Stimulated activated CD4-positive, alpha-beta T cell treated with anti-CD3 and anti-CD28 coated beads, Interleukin-15, amount 100 ng/mL, for 48 hours (primary cell): ENCODE results near the gene CLCN1.
A peak's percentile ranks its signal among the peaks of the same experiment; 100 is the strongest.
"Not testable (repeated sequence)": the region's sequence is repeated elsewhere in the genome, so short reads cannot be mapped to it uniquely, and the experiment has no call there.

Experiments used
- DNase-seq, 2 donors: peaks; one replicate each; pipeline ENCODE4 v3.0.0-alpha.2; 2020; ENCODE audit warnings: low read depth in 2 of 2

CLCN1 gene

DNA sequence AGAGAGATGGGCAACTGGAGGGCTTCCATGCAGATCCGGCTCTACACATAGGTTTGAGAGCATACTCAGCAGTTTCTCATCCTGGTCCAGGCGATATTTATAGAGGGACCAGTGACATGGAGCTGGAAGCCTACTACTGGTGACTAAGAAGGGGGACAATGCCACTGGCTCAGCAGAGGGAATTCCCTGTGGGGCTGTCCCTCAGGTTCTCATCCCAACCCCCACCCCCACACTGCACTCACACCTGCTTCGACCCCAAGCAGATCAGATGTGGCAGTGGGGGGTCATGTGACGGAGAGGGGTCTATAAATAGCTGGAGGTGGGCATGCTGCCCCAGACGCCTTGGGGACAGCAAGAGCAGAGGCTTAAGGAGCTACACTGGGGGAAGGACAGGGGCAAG, at the start of gene CLCN1:
TSS of gene CLCN1 (plus strand) at position 336 of the 400 bp plus-strand sequence. CDS start 102 bp downstream, outside the sequence.
- DNase-seq = no peak

- no peak for DNase-seq
These were observed 46.7 kb upstream of the CLCN1 start for GRCh38 chr7:143269251-143269650.

DNA sequence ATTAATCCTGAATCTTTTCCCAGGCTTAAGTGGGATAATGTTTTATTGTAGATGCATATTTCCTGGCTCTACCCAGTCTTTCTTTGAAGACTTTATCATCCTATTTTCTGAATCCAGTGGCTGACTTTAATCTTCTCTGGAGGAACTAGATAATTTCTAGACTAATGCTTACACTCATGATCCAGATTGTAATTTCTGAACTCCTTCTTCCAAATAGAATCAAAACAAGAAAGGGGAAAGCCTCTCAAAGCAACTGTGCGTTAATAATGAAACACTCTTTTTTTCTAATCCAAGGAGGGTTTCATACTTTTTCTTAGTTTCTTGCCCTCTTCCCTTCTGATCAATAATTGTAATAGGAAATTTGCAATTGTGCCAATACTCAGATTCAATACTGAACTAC, 44.7 kb upstream of the CLCN1 start:
- DNase-seq = no peak

DNA sequence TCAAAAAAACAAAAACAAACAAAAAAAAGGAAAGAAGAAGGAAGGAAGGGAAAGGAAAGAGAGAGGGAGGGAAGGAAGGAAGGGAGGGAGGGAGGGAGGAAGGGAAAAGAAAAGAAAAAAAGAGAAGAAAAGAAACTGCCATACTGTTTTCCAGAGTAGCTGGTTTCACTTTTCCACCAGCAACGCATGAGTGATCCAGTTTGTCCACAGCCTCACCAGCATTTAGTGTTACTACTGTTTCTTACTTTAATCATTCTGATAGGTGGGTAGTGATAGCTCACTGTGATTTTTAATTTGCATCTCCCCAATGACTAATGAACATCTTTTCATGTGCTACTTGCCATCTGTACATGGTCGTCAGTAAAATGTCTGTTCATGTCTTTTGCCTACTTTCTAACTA, 43.0 kb upstream of the CLCN1 start:
- no peak for DNase-seq

- no peak for DNase-seq
These were observed 36.5 kb upstream of the CLCN1 start for GRCh38 chr7:143279186-143280098.

DNA sequence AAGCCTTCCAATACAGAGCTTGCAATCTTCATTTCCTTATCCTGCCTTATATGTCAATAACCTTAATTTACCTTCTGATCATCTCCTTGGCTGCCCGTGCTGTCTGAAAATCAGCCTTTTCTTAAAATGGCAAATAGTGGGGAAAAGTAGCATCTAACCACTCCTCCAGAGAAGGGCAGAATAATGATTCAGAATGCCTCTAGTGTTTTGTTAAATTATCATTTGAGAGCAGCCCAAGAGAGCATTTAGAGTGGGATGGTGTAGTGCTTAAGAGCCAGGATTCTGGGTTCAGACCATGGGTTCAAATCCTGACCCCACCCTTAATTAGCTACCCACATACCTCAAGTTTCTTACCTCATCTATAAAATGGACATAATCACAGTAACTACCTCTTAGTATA, 35.8 kb upstream of the CLCN1 start:
- no peak for DNase-seq

GRCh38 chr7:143280566-143280965, 35.3 kb upstream of the CLCN1 start:
- no peak for DNase-seq

DNA sequence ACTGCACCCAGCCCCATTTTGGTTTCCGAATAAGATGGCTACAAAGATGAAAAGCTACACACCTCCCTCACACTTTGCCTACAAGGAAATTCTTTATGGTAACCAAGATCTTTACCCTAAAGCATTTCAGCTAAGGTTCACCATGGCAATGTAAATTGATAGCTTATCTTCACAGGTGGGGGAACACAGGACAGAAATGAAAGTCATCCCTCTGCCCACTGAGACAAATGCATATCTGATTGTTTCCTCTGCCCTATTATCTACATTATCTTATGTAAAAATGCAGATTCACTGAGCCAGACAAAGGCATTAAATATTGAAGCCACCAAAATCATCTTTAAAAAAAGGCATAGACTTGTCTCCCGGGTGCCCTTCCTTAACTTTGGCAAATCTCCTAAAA, 34.4 kb upstream of the CLCN1 start:
- no peak for DNase-seq

DNA sequence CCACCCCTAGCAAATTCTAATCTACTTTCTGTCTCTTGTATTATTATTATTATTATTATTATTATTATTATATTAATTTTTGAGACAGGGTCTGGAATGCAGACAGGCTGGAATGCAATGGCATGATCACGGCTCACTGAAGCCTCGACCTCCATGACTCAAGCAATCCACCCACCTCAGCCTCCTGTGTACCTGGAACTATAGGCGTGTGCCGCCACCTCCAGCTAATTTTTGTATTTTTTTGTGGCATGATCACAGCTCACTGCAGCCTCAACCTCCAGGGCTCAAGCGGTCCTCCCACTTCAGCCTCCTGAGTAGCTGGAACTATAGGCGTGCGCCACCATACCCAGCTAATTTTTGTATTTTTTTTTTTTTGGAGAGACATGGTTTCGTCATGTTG, 33.8 kb upstream of the CLCN1 start:
- DNase-seq = no peak

DNA sequence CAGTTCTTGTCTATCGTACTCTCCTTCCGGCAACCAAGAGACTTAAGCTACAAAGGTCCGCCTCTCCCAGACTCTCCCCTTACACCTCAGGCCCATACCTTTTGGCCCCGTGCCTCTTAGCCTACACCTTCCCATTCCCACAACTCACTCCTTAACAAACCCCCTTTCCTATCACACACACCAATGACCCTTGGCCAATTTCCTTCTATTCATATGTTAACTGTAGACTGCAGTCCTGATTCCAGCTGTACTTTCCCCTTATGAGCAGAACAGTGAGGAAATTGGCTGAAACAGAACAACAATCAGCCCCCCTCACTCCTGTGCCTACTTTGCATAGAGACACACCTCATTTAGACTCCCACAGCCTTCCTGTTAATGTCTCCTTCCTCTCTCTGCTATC, 32.5 kb upstream of the CLCN1 start:
- no peak for DNase-seq

GRCh38 chr7:143284591-143285469, 31.1 kb upstream of the CLCN1 start, which contains the start of gene TMEM139:
TMEM139 (plus strand) TSS chr7:143284958; CDS start chr7:143285958, 1,000 bp downstream.
- no peak for DNase-seq

DNA sequence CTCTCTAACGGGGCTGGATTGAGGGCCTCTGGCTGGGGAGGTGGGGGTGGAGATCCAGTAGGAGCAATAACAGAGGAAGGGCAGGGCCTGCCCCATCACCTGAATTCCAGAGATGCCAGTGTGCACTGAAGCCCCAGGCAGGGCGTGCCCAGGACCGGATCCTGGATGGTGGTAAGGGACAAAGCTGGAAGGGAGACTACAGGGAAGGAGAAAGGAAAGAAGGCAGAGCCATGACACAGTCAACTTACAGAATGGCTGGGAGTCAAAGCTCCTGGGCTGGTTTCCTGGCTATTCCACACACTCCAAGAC, 30.5 kb upstream of the CLCN1 start:
- no peak for DNase-seq

DNA sequence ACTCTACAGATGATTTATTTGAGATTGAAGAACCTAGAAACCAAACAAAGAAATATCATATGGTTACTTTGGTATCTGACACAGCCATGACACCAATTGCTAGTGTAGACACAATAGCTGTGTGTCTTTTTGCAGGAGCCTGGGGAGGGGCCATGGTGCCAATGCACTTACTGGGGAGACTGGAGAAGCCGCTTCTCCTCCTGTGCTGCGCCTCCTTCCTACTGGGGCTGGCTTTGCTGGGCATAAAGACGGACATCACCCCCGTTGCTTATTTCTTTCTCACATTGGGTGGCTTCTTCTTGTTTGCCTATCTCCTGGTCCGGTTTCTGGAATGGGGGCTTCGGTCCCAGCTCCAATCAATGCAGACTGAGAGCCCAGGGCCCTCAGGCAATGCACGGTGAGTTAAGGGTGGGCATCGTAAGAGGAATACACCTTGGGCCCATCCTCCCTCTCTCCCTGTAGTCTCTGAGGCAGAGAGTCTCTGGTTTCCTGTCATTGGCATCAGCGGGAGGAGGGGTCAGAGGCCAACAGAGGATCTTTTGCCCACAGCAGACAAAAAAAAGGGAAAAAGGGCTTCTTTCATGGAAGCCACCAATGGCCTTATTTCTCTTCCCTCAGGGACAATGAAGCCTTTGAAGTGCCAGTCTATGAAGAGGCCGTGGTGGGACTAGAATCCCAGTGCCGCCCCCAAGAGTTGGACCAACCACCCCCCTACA, 29.9 kb upstream of the CLCN1 start:
- DNase-seq = no peak

DNA sequence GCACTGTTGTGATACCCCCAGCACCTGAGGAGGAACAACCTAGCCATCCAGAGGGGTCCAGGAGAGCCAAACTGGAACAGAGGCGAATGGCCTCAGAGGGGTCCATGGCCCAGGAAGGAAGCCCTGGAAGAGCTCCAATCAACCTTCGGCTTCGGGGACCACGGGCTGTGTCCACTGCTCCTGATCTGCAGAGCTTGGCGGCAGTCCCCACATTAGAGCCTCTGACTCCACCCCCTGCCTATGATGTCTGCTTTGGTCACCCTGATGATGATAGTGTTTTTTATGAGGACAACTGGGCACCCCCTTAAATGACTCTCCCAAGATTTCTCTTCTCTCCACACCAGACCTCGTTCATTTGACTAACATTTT, 29.4 kb upstream of the CLCN1 start:
- no peak for DNase-seq

GRCh38 chr7:143287339-143287934, 28.5 kb upstream of the CLCN1 start:
- no peak for DNase-seq

GRCh38 chr7:143287935-143288826, 27.7 kb upstream of the CLCN1 start, which contains the start of gene CASP2:
CASP2 (plus strand) TSS chr7:143288351; CDS start chr7:143288456, 105 bp downstream.
- peak; percentile 98 to 99 for DNase-seq

GRCh38 chr7:143288836-143289235, 27.1 kb upstream of the CLCN1 start:
- no peak for DNase-seq

DNA sequence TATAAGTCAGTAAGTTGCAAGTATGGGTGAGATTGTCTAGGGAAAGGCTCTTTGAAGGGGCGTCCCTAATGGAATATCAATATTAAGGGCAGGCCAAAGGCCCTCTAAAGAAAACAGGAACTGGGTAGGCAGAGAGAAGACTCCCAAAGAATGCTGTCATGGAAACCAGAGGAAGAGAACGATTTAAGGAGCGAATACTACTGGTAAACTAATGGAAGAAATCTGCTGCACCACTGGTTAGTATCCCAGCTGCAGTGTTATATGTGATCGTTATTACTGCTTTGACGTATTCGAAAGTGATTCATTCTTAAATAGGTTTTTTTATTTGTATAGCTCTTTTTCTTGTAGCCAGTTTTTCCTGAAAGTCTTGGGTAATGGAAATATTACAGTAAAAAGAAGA, 26.5 kb upstream of the CLCN1 start:
- DNase-seq = no peak

DNA sequence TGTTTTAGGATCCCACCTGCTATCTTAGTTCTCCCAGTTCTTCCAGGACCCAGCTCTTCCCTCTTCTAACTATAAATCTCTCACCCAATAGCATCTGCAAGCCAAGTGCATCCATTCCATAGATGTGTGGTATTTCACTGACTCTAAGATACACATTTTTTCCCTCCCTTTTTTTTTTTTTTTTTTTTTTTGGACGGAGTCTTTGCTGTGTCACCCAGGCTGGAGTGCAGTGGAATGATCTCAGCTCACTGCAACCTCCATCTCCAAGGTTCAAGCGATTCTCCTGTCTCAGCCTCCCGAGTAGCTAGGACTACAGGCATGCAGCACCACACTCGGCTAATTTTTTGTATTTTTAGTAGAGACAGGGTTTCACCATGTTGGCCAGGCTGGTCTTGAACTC, 26.0 kb upstream of the CLCN1 start:
- not testable (repeated sequence) for DNase-seq

- DNase-seq = no peak
These were observed 25.6 kb upstream of the CLCN1 start for GRCh38 chr7:143290293-143290692.

GRCh38 chr7:143292876-143293275, 23.0 kb upstream of the CLCN1 start:
- DNase-seq = no peak
